HG03457 (cell line): Measurements from ENCODE around the gene PCDH1.

ENCODE experiments used
- ATAC-seq: cut with Tn5 transposase; IDR thresholded peaks from one replicate; pipeline ENCODE4 v1.9.1; 2021; ENCODE audit warnings: moderate number of reproducible peaks; ENCODE audit not compliant: unreplicated experiment

PCDH1 gene

DNA sequence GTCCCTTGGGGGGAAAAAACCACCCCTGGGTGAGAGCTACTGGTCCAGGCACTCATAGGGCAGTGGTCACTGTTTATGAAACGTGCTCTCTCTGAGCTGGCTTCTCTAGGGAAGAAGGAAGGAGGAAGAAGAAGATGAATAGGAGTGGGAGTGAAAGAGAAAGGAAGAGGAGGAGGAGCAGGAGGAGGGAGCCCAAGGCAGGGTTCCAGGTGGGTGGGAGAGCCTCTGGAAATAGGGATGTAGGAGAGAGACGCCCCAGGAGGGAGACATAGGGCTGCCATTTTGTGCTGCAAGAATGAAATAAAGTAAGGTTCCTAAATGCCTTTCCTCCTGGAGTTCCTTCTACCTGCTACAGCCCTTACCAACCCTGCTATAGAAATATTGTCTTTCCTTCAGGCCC lies 65.7 kb downstream of the PCDH1 start:
- no peak for ATAC-seq

DNA sequence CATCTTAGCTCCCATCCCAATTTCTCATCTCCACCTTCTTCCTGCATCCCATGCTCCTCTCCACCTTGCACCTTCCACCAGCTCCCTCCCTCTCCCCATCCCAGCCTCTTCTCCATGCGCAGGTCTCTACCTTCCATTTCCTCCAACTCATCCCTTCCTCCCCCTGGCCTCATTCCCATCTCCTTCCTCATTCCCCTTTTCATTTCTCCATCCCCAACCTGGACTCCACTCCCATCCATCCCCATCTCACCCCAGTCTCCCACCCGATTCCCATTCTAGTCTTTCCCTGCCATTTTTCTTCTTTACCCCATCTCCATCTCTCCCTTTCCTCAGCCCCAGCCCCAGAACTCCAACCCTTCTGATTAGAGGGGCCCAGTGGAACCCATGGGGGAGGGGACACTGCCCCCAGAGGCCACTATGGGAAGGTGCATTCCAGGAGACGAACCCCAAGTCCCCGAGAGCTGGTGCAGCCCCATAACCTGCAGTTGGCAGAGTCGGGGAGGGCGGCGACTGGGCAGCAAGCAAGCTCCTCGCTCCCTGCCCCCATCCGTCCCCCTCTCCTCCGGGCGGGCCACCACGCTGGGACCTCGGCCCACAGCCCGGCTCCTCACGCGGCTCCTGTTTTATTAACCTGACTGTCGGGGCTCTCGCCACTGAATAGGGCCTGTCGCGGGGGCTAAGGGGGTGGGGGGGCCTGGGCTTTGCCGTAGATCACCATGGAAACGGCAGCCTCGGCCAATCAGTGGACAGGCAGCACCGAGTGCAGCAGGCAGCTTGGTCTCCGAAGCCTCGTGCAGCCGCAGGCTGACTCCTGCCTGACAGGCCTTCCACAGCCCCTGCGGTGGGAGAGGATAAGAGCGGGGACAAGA lies 66.7 kb downstream of the PCDH1 start:
- ATAC-seq, result peak; percentile 54

DNA sequence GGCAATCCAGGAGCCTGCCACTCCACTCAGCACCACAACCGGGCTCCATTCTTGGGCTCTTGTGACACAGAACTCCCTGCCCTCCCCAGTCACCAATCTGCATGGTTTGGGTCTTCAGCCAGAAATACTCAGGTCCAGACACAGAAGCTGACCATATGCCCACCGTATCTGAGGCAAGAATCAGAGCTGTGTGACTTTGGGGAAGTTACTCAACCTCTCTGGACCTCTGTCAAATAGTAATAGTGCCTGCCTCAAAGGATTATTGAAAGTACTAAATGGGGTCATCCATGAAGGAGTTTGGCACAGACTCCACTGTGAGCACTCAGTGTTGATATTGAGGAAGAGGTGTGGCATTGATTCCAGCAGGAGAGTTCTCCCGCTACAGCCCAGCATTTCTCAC lies 67.5 kb downstream of the PCDH1 start:
- ATAC-seq, result no peak

DNA sequence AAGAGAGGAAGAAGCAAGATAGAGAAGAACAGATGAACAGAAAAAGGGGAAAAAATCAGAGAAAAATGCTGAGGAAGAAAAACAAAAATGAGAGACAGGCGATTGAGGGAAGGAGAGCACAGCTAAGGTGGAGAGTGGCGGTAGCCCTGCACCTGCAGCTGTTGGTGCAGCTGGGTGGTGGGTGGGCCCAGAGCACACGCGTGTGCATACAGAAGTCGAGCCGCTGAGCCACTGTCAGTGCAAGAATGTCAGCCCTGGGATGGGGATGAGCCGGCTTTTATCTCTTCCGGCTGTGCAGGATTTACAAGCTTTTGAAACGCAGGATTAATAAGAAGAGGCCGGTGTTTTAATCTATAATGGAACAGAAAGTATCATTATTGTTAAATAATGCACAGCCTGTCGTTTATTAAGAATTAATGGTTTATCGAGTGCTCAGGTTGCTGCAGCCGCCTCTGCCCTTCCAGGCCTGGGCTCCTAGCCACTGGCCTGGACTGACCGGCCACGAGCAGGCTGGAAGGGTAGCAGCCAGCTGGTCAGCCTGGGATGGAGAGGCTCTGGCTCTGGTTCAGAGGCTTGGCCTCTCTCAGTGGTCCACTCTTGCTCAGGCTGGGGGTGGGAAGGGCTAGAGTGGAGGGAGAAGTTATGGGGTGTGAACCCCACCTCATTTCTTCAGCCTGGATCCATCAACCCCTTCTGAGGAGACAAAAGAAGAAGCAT lies 68.7 kb downstream of the PCDH1 start:
- ATAC-seq, result no peak

GRCh38 chr5:141808857-141809256 lies 69.4 kb downstream of the PCDH1 start:
- ATAC-seq, result no peak

DNA sequence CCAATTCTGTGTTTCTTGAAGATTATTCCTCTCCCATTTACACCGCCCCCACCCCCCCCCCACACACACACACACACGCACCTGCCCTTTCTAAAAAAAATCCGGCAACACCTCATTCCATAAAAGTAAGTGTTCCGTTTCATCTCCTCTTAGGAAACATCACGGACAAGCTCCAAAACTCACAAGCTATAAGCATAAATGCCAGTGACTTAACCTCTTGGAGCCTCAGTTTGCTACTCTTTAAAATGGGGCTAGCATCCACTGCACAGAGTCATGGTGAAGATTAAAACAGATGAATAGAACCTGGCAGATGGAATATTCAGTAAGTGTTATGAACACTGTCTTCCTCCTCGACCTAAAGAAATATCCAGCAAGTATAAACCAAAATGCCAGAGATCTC lies 70.5 kb downstream of the PCDH1 start:
- no peak for ATAC-seq

- ATAC-seq, result no peak
Measured at GRCh38 chr5:141807329-141807728, 70.9 kb downstream of the PCDH1 start.

DNA sequence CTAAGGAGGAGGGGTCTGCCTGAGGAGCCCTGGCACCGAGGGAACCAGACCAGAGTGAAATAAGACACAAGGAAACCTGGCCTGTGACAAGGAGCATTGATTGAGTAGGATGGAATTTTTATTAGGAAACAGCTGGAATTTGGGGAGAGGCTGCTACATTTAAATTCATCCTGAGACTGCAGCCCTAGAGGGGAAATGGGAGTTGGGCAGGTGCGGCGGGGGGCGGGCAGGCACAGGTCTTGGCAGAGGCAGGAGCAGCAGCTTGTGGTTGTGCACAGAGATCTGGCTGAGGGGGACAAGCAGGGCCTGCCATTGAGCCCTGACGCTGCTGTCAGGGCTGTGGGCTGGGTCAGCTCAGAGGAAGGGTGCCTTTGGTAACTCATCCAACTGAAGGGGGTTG lies 71.6 kb downstream of the PCDH1 start:
- ATAC-seq, result no peak

- ATAC-seq, result no peak
Measured at GRCh38 chr5:141805874-141806595, 72.2 kb downstream of the PCDH1 start.

- no peak for ATAC-seq
Measured at GRCh38 chr5:141804475-141804874, 73.7 kb downstream of the PCDH1 start.
